B cell (primary cell): Measurements from ENCODE around the gene FSCN2.

Experiments
- EZH2 ChIP-seq: IDR thresholded peaks from 2 replicates; pipeline ENCODE4 v1.6.1; 2012; ENCODE audit warnings: borderline replicate concordance, low read depth, mild to moderate bottlenecking, moderate library complexity, low read length; ENCODE audit not compliant: insufficient read depth, poor library complexity, severe bottlenecking
- TF ChIP-seq, protein P1 (sequence below): fragments of 200-600 bp; IDR thresholded peaks from one replicate; pipeline ENCODE4 v1.8.0; 2022; ENCODE audit warnings: antibody characterized with exemption, mild to moderate bottlenecking

DNA sequence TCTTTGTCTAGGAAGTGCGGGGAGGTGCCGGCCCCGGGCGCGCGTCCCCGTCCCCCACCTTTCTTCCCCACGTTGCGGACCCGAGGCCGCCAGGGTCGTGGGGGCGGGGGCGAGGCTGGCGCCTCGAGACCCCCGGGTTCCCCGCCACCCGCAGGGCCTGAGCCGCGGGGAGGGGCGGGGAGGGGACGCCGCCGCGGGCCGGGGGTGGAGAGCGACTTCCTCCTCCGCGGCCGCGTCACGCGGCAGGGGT is 13.8 kb upstream of the FSCN2 start:
- TF ChIP-seq, protein P1, sequence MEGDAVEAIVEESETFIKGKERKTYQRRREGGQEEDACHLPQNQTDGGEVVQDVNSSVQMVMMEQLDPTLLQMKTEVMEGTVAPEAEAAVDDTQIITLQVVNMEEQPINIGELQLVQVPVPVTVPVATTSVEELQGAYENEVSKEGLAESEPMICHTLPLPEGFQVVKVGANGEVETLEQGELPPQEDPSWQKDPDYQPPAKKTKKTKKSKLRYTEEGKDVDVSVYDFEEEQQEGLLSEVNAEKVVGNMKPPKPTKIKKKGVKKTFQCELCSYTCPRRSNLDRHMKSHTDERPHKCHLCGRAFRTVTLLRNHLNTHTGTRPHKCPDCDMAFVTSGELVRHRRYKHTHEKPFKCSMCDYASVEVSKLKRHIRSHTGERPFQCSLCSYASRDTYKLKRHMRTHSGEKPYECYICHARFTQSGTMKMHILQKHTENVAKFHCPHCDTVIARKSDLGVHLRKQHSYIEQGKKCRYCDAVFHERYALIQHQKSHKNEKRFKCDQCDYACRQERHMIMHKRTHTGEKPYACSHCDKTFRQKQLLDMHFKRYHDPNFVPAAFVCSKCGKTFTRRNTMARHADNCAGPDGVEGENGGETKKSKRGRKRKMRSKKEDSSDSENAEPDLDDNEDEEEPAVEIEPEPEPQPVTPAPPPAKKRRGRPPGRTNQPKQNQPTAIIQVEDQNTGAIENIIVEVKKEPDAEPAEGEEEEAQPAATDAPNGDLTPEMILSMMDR = no peak
- no peak for TF ChIP-seq EZH2
